HG03025 (cell line): ENCODE data around the gene DAP.
"Not testable (repeated sequence)": the region's sequence is repeated elsewhere in the genome, so short reads cannot be mapped to it uniquely, and the experiment has no call there.

ENCODE experiments used
- ATAC-seq: cut with Tn5 transposase; IDR thresholded peaks from one replicate; pipeline ENCODE4 v1.9.1; 2021; ENCODE audit warnings: mild to moderate bottlenecking, moderate library complexity; ENCODE audit not compliant: unreplicated experiment, low FRiP score

The DAP gene

GRCh38 chr5:10736354-10736753, 24.7 kb downstream of the DAP start:
- ATAC-seq, result no peak

- no peak for ATAC-seq
Observed at GRCh38 chr5:10735569-10736276, 25.3 kb downstream of the DAP start.

GRCh38 chr5:10734832-10735523, 26.1 kb downstream of the DAP start:
- ATAC-seq, result no peak

- no peak for ATAC-seq
Observed at GRCh38 chr5:10734037-10734709, 26.9 kb downstream of the DAP start.

GRCh38 chr5:10733426-10733825, 27.6 kb downstream of the DAP start:
- no peak for ATAC-seq

GRCh38 chr5:10731913-10732312, 29.1 kb downstream of the DAP start:
- no peak for ATAC-seq

GRCh38 chr5:10730043-10730351, 31.0 kb downstream of the DAP start:
- no peak for ATAC-seq

GRCh38 chr5:10729320-10730042, 31.6 kb downstream of the DAP start:
- ATAC-seq, result no peak

GRCh38 chr5:10728679-10729078, 32.4 kb downstream of the DAP start:
- ATAC-seq, result no peak

GRCh38 chr5:10727861-10728260, 33.2 kb downstream of the DAP start:
- no peak for ATAC-seq

GRCh38 chr5:10726913-10727517, 34.0 kb downstream of the DAP start:
- peak; percentile 77 for ATAC-seq

GRCh38 chr5:10726179-10726912, 34.7 kb downstream of the DAP start:
- no peak for ATAC-seq

GRCh38 chr5:10725636-10726035, 35.4 kb downstream of the DAP start:
- no peak for ATAC-seq

- no peak for ATAC-seq
Observed at GRCh38 chr5:10724781-10725507, 36.1 kb downstream of the DAP start.

GRCh38 chr5:10723514-10723913, 37.5 kb downstream of the DAP start:
- no peak for ATAC-seq

- ATAC-seq, result not testable (repeated sequence)
Observed at GRCh38 chr5:10720766-10721165, 40.3 kb downstream of the DAP start.

- no peak for ATAC-seq
Observed at GRCh38 chr5:10719965-10720364, 41.1 kb downstream of the DAP start.

- not testable (repeated sequence) for ATAC-seq
Observed at GRCh38 chr5:10718617-10719016, 42.4 kb downstream of the DAP start.

GRCh38 chr5:10716825-10717224, 44.2 kb downstream of the DAP start:
- not testable (repeated sequence) for ATAC-seq
